COR-L47 (cell line): ENCODE data around the gene SLC35E2B.
A peak's percentile ranks its signal among the peaks of the same experiment; 100 is the strongest.
"Not testable (repeated sequence)": the region's sequence is repeated elsewhere in the genome, so short reads cannot be mapped to it uniquely, and the experiment has no call there.

Experiments used
- DNase-seq: peaks from one replicate; lab custom pipeline; 2025; lab: John Stamatoyannopoulos, UW

SLC35E2B gene

GRCh38 chr1:1638528-1638927 is 54.1 kb downstream of the SLC35E2B start:
- DNase-seq = not testable (repeated sequence)

- DNase-seq = not testable (repeated sequence)
These were observed 55.1 kb downstream of the SLC35E2B start for GRCh38 chr1:1637479-1637875.

DNA sequence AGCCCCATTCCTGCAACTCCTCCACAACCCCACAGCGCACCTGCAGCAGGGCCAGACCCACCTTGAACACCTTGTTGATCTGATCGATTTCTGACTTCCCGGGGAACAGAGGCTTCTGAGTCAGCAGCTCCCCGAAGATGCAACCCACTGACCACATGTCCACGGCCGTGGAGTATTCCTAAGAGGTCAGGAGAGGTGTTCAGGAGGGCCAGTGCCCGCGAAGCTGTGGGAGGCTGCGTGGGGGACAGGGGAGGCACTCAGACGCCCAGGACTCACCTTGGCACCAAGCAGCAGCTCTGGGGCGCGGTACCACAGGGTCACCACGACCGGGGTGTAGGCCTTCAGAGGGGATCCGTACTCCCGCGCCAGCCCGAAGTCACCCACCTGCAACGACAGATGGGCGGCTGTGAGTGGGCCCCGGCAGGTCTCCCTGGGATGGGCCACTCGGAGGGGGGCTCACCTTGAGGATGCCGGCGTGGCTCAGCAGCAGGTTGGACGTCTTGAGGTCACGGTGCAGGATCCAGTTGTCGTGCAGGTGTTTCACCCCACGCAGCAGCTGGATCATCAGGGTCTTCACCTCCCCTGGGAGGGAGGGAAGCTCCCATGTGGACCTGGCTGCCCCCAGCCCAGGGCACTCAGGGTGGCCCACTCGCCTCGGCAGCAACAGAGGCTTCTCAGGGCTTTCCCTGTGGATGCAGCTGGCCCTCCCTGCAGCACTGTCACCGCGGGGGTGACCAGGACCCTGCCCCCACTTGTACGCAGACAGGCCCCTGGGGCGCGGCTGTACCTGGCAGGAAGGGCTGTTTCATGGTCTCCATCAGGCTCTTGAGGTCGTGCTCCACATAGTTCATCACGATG is 55.7 kb downstream of the SLC35E2B start:
- DNase-seq = not testable (repeated sequence)

DNA sequence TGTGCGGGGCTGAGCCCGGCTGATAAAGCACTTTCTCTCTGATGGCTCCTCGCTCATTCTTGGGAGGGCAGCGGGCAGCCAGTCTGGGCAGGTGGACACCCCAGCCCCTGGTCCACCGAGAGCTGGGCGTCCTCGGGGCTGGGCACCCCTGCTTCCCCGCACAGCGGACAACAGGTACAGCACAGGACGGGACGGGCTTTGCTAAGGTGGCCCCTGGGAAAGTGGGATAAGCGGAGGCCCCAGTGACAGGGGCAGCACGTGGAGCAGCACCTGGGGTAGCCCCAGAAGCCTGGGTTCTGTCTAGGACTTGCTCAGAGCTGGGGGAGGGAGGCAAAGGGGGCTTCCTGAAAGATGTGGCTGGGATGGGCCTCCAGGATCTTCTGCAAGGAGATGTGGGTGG is 58.0 kb downstream of the SLC35E2B start:
- not testable (repeated sequence) for DNase-seq

GRCh38 chr1:1633409-1633808 is 59.2 kb downstream of the SLC35E2B start:
- DNase-seq = not testable (repeated sequence)

- DNase-seq = no peak
These were observed 60.7 kb downstream of the SLC35E2B start, which contains the start of gene MMP23B for GRCh38 chr1:1631782-1632420. MMP23B (plus strand) TSS chr1:1632173; CDS start chr1:1632219, 46 bp downstream.

DNA sequence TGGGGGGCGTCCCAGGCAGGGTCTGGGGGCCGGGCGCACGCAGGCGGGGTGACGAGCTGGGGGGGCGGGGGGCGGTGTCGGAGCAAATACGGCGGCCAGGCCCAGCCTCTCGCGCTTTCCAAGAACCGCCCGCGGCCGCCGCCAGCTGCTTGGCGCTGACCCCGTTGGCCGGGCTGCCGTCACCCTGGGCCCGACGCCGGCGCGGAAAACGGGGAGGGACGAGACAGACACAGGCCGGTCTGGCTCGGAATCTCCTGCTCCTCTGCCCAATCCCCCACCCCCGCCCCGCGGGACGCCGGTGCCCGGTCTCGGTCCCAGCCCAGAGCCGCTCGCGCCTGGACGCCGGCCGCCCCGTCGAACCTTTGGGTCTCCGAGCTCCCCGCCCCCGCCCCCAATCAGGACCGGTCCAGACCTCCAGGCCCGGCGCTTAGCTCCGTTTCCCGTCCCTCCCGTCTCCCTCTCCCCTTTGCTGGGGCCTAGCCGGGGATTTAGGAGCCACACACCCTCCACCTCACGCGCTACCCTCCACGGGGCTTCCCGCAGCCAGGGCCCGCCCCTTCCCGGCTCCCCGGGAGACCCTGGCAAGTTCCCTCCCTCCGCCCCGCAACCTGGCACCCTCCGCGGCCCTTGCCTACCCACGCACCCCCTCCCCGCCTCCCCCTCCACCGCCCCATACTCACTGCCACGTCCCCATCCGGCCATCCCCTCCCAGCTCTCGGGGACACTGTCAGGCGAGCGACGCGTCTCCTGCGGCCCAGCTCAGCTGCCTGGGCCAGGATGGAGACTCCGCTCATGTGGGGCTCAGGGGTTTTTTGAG is 61.4 kb downstream of the SLC35E2B start:
- peak; percentile 18 for DNase-seq

GRCh38 chr1:1630191-1630964 is 62.2 kb downstream of the SLC35E2B start:
- DNase-seq = peak; percentile 90

DNA sequence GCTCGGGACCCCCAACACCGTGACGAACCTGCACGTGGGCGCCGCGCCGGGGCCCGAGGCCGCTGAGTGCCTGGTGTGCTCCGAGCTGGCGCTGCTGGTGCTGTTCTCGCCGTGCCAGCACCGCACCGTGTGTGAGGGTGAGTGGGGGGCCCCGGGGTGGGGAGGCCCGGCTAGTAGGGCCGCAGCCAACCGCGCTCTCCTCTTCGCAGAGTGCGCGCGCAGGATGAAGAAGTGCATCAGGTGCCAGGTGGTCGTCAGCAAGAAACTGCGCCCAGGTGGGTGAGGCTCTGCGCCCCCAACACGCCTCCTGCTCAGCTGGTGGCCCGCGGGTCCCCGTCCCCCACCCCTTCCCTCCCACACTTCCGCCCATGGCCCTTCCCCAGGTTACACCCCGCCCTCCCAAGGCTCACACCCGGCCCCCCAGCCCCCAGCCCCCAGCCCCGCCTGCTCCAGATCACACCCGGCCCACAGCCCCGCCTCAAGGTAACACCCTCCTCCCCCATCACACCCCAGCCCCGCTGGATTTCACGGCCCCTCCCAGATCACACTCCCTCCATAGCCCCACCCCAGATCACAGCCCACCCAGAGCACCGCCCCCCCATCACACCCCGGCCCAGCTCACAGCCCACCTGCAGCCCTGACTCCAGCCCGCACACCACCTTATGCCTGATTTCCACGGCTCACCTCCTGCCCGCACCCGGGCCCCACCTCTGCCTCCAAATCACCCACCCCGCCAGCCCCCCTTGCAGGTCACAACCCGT is 63.0 kb downstream of the SLC35E2B start:
- no peak for DNase-seq

- no peak for DNase-seq
These were observed 63.7 kb downstream of the SLC35E2B start for GRCh38 chr1:1628754-1629429.

DNA sequence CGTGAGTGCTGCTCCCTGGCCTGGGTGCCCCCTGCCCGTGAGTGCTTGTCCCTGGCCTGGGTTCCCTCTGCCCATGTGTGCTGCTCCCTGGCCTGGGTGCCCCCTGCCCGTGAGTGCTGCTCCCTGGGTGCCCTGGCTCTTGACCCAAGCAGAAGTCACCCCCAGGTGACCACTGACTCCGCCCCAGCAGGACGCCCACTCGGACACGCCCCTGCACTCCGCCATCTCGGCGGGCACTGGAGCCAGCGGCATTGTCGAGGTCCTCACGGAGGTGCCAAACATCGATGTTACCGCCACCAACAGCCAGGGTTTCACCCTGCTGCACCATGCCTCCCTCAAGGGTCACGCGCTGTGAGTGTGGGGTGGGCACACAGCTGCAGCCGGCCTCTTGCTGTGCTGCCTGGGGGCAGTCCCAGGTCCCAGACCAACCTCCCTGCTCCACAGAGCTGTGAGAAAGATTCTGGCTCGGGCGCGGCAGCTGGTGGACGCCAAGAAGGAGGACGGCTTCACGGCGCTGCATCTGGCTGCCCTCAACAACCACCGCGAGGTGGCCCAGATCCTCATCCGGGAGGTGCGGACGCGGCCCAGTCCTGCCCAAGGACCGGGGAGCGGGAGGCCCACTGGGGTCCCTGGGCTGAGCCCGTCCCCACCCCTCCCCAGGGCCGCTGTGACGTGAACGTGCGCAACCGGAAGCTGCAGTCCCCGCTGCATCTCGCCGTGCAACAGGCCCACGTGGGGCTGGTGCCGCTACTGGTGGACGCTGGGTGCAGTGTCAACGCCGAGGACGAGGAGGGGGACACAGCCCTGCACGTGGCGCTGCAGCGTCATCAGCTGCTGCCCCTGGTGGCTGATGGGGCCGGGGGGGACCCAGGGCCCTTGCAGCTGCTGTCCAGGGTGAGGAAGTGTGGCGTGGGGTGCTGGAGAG is 64.5 kb downstream of the SLC35E2B start:
- DNase-seq = no peak

DNA sequence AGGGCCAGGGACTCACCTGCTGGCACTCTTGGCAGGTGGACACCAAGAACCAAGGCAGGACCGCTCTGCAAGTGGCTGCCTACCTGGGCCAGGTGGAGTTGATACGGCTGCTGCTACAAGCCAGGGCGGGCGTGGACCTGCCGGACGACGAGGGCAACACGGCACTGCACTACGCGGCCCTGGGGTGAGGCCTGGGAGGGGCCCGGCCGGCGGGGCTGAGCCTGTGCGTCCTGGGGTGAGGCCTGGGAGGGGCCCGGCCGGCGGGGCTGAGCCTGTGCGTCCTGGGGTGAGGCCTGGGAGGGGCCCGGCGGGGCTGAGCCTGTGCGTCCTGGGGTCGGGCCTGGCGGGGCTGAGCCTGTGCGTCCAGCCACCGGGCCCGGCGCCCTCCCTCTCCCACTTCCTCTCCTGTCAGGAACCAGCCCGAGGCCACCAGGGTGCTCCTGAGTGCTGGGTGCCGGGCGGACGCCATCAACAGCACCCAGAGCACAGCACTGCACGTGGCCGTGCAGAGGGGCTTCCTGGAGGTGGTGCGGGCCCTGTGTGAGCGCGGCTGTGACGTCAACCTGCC is 65.2 kb downstream of the SLC35E2B start:
- no peak for DNase-seq

DNA sequence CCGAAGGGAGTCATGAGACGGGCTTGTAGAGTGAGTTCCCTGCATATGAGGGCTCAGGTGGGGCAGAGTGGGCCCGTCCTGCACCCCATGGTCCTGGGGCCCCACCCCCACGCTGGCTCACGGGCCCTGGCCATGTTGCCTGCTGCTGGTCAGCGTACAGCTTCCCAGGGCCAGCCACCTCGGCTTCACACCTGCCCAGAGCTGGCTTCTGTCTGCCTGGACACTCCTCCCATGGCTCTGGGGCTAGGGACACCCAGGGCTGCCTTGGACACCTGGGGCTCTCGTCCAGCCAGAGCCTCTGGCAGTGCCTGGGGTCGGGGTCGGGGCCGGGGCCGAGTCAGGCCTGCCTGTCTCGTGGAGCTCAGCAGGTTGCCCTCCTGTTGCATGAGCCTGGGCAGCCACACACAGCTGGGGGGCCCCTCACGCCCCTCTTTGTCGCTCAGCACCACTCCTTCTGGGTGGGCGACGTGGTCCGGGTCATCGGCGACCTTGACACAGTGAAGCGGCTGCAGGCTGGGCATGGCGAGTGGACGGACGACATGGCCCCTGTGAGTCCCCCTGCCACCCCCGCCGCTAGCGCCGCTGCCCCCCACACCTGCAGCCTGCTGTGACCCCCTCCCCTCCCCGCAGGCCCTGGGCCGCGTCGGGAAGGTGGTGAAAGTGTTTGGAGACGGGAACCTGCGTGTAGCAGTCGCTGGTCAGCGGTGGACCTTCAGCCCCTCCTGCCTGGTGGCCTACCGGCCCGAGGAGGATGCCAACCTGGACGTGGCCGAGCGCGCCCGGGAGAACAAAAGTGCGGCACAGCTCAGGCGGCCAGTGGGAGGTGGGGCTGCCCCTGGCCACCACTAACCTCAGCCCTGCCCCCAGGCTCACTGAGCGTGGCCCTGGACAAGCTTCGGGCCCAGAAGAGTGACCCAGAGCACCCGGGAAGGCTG is 66.1 kb downstream of the SLC35E2B start:
- DNase-seq = no peak

GRCh38 chr1:1625824-1626206 is 66.8 kb downstream of the SLC35E2B start:
- DNase-seq = no peak

DNA sequence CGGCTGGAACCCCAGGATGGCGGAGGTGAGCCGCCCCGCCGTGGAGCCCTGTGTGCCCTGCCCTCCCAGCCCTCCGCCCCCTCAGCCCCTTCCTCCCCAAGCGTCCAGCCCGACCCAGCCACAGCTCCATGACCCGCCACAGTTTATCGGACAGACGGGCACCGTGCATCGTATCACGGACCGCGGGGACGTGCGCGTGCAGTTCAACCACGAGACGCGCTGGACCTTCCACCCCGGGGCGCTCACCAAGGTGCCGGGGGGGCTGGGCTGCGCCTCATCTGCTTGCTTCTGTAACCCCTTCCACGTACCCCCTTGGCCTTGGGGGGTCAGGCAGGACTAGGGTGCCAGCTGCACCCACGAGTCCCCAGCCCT is 67.2 kb downstream of the SLC35E2B start:
- no peak for DNase-seq

DNA sequence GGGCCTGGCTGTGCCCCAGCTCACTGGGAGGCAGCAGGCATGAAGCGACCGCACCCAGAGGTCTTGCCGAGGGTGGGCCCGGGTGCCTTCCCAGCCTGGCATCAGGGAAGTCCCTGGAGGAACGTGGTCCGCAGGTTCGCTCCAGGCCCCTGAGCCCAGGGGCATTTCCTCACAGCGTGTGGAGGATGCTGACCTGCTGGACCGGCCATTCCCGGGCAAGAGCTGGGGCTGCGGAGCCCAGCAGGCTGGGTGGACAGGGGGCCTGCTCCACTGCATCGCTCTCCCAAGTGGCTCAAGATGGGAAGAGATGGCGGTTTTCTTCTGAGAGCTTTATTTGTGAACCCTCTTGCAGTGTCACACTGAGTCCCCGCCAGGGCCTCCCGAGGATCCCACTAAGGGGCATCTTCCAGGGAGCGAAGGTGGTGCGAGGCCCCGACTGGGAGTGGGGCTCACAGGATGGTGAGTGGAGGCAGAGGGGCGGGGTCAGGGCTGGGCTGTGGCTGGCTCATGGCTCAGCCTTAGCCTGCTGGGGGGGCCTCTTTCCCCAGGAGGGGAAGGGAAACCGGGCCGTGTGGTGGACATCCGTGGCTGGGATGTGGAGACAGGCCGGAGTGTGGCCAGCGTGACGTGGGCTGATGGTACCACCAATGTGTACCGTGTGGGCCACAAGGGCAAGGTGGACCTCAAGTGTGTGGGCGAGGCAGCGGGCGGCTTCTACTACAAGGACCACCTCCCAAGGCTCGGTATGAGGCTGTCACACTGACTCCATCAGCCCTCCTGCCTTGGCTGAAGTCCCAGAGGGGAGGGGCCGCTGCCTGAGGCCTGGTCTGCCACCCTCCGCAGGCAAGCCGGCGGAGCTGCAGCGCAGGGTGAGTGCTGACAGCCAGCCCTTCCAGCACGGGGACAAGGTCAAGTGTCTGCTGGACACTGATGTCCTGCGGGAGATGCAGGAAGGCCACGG is 67.9 kb downstream of the SLC35E2B start:
- peak; percentile 72 for DNase-seq
